Stimulated activated CD8-positive, alpha-beta memory T cell treated with anti-CD3 and anti-CD28 coated beads, Interleukin-7, amount 100 ng/mL, for 48 hours (primary cell): ENCODE results near the gene LRRC74A.

Experiments used
- DNase-seq, 2 donors: peaks; one replicate each; pipeline ENCODE4 v3.0.0-alpha.2; 2020; ENCODE audit warnings: low read depth in 1 of 2; ENCODE audit errors: extremely low read depth in 1 of 2

Gene LRRC74A

DNA sequence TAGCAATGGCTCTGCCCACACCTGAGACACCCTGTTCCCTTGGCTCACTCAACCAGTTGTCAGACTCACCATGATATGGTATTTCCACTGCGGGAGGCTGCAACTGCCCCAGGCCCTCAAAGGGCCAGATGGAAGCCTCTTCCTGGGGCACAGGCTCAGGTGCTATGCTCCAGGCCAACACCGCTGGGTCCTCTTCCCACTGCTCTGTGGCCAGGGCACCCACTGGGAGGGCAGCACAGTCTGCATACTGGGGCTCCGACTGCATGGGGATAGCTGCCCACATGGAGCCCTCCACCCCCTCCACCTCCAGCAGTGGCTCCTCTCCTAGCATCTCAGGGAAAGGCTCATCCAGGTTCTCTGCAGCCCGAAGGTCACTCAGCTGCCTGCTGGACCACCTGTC is 17.2 kb upstream of the LRRC74A start:
- DNase-seq: no peak

GRCh38 chr14:76810525-76810924 is 15.7 kb upstream of the LRRC74A start:
- DNase-seq: no peak

GRCh38 chr14:76810953-76811400 is 15.2 kb upstream of the LRRC74A start:
- DNase-seq: no peak

DNA sequence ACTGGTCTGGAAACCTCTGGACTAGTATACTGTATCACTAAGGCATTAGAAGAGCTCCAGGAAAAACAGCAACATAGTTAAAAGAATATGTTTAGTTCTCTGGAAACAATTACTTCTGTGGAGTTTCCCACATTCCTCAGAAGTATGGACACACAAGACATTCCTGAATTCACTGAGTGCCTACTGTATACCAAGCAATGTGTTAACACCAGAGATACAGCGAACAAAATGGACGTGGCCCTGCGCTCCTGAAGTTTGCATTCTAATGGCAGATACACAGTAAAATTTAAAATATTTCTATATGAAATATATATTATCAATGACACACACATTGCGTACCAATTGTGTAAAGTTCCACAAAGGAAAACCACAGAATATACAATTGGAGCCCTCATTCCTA is 14.6 kb upstream of the LRRC74A start:
- no peak for DNase-seq

GRCh38 chr14:76812093-76812421 is 14.2 kb upstream of the LRRC74A start:
- DNase-seq: no peak

DNA sequence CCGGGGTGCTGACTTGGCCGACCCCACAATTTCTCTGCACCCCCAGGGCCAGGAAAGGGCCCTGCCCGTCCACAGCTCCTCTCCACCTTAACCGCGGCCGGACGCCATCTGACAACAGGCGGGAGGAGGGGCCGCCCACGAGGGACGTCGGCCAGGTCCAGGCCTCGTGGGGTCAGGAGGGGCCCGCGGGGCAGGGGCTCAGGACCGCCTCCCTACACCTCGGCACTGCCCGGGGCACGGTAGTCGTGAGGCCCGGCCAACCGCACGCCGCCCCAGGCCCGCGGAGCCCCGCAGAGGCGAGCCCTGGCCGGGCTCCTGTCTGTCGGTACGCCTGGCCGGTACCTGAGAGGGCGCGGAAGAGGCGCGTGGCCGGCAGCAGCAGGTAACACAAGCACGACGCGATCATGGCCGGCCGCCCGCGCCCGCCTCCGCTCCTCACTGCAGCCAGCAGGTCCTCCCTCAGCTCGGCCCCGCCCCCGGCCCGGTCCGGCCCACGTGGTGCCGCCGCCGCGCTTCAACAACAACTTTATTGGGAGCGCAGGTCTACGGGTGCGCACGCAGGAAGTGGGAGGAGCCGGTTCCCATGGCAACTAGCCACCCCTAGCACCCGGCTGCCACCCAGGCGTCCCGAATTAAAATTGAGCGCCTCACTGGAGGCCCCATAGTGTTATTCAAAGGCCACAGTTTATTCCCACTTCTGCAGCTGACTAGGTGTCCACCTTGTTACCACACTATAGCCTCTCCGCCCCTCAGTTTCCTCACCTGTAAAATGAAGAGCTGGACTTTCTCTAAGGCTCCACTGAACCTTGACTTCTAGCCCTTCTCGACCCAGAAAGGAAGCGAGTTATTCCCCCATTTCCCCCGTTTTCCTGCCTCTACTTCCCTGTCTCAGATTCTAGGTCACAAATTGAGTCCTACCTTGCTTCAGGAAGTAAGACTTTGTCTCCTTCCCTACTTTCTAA is 13.5 kb upstream of the LRRC74A start, which contains the start of gene ANGEL1:
ANGEL1 (minus strand) TSS at position 461 of the 962 bp plus-strand sequence; CDS start at position 406, 55 bp downstream.
- DNase-seq: peak; percentile 89 to 90

DNA sequence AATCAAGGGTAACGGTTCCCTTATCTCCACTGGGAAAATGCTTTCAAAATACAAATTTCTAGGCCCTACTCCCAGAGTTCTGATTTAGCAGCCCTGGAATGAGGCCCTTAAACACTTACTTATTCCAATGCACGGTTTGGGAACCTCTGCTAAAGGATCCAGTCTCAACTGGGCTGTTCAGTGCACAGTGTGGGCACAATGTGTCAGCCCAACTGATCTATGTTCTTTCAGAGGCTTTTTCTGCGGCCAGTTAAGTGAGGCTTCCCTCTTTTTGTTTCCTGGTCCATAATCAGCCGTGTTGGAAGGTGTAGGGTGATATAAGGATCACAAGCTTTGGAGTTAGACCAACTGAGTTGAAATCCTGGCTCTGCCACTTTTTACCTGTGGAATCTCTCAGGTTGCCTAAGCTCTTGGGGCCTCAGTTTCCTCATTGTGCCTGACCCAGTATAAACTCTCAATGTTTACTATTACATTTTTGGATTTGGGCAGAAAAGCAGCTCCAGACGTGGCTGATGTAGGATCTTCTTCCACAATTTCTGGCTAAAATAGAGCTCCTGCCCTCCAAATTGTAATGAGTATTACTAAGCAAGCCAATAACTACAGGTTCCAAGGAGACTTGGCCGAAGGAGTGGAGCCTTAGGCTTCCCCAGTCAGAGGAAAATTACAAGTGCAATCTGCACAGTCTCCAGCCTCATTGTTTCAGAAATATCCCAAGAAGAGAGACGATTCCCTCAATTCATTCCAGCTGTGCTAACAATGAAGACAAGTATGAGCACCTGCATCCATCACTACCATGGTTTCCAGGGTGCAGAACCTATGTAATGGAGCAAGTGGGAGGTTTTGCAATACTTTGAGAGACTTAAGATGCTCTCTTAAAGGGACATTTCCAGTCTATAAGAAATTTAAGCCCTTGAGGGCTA is 11.2 kb upstream of the LRRC74A start:
- no peak for DNase-seq

- no peak for DNase-seq
Observed at GRCh38 chr14:76820700-76821099, 5.5 kb upstream of the LRRC74A start.

- DNase-seq: no peak
Observed at GRCh38 chr14:76827696-76828296, 1.6 kb downstream of the LRRC74A start.

DNA sequence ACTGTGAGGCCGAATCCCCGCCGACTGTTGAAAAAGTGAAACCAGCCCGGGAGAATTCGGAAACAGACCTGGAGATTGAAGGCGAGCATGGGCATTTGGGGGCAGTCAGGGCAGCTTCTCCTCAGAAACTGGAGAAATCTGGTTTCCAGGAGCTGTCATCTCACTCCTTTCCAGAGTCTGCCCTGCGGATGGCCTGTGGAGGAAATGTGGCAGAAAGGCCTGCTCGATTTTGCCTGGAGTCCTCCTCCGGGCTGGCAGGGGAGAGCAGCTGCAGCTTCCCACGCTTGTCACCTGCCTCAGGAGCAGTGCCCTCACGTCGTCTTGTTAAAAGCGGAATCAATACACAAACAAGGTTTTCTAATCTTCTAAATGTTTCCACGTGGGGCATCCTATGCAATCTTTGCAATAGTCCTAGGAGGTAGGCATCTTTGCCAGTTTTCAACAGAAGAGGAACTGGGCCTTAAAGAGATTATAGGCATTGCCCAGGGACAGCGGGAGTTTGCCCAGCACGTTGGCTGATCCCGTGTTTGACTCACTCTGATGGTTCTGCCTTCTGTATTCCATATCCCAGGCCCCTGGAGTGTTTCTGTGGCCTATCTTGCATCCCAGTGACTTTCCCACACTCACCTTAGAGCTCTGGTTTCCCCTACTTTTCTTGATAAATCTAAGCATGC is 2.3 kb downstream of the LRRC74A start:
- DNase-seq: no peak

DNA sequence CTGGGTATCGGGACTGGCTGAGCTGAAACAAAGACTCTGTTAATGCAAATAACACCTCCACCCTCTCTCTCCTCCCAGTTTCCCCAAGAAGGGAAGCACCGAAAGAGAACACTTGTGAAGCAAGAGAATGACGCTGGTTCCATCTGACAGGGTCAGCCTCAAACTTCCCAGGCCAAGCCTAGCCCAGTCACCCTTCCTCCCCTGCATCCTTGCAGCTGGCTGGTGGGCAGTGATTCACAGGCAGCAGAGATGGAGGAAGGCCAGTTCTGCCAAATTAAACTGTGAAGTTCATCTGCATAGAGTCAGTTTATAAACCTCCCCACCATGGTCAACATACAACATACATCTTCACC is 2.8 kb downstream of the LRRC74A start:
- no peak for DNase-seq

GRCh38 chr14:76829650-76830421 is 3.6 kb downstream of the LRRC74A start:
- DNase-seq: no peak

GRCh38 chr14:76830556-76830955 is 4.3 kb downstream of the LRRC74A start:
- DNase-seq: no peak

GRCh38 chr14:76832503-76832988 is 6.3 kb downstream of the LRRC74A start:
- no peak for DNase-seq

- no peak for DNase-seq
Observed at GRCh38 chr14:76833011-76833410, 6.8 kb downstream of the LRRC74A start.

GRCh38 chr14:76834241-76834661 is 8.0 kb downstream of the LRRC74A start:
- DNase-seq: no peak

DNA sequence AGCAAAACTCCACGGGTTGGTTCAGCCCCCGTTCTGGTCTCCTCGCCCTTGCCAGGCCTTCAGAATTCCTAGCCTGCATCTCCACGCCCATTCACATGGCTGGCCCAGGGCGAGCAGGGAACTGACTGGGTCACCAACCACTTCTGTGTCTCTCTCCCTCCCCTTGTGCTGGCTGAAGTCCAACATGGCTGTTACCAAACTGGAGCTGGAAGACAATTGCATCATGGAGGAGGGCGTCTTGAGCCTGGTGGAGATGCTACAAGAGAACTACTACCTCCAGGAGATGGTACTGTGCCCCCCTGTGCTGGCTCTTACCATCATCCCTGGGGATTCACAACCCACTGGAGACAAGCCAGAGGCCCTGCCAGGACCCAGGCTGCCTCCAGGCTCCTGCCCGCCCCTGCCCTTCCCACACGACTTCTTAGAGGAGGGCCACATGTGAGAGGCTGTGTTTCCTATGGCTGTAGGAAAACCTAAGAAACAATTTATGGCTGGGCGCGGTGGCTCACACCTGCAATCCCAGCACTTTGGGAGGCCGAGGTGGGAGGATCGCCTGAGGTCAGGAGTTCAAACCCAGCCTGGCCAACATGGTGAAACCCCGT is 9.9 kb downstream of the LRRC74A start:
- DNase-seq: no peak

DNA sequence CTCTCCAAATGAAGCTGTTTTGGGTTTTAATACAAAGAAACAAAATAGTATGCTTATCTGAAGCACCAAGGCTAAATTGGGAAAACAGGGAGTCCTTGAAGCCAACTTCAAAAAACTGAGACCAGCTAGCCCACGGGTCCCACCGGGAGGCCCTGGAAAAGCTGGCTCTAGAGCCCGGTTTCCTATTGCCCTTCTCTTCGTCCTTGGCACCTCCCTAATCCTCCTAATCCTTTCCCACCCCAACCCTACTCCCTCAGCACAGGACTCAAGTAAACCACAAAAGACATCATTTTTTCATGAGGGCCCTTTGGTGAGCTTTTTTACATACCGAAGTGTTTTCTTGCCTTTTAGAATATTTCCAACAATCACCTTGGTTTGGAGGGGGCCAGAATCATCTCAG is 11.3 kb downstream of the LRRC74A start:
- DNase-seq: no peak

GRCh38 chr14:76842414-76842813 is 16.2 kb downstream of the LRRC74A start:
- DNase-seq: no peak
